ENCODE results near the gene SNRNP35.

DNA sequence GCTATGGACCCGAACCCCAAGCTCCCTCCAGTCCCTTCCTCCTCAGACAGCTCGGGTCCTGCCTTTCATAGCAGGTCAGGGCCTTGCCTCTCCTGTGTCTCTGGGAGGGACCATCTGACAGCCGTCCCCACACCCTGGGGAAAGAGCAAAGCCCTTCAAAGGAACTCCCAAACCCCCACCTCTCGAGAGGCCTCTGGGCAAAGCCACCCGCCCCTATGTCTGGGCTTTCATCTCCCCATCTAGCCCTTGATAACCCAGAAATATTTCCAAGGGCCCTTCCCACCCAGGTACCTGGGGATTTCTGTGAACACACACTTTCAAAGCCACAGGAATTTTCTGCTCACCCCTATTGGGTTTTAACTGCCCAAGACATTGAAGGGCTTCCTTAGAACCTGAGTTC is 32.1 kb downstream of the SNRNP35 start:
- TF ChIP-seq POLR2A (IDR thresholded peaks at IDR 0.05) (no peak), POLR2AphosphoS5 (IDR thresholded peaks at IDR 0.05) (no peak)
- TF ChIP-seq, protein P1, sequence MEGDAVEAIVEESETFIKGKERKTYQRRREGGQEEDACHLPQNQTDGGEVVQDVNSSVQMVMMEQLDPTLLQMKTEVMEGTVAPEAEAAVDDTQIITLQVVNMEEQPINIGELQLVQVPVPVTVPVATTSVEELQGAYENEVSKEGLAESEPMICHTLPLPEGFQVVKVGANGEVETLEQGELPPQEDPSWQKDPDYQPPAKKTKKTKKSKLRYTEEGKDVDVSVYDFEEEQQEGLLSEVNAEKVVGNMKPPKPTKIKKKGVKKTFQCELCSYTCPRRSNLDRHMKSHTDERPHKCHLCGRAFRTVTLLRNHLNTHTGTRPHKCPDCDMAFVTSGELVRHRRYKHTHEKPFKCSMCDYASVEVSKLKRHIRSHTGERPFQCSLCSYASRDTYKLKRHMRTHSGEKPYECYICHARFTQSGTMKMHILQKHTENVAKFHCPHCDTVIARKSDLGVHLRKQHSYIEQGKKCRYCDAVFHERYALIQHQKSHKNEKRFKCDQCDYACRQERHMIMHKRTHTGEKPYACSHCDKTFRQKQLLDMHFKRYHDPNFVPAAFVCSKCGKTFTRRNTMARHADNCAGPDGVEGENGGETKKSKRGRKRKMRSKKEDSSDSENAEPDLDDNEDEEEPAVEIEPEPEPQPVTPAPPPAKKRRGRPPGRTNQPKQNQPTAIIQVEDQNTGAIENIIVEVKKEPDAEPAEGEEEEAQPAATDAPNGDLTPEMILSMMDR (IDR thresholded peaks at IDR 0.05): no peak

Measured in transverse colon (tissue), 4 donors.